ENCODE data around the gene NXPH3.

GRCh38 chr17:49580981-49581647, 5.4 kb downstream of the NXPH3 start:
- TF ChIP-seq CTCF (IDR thresholded peaks at IDR 0.05; ENCODE audit: low read length) (no peak), EZH2 (IDR thresholded peaks at IDR 0.05; ENCODE audit: borderline replicate concordance, low read length) (no peak)

All from OCI-LY1 (cell line).